Measurements from ENCODE around the gene LARP1.

GRCh38 chr5:154706416-154706815 is 48.8 kb upstream of the LARP1 start:
- TF ChIP-seq, protein P1, sequence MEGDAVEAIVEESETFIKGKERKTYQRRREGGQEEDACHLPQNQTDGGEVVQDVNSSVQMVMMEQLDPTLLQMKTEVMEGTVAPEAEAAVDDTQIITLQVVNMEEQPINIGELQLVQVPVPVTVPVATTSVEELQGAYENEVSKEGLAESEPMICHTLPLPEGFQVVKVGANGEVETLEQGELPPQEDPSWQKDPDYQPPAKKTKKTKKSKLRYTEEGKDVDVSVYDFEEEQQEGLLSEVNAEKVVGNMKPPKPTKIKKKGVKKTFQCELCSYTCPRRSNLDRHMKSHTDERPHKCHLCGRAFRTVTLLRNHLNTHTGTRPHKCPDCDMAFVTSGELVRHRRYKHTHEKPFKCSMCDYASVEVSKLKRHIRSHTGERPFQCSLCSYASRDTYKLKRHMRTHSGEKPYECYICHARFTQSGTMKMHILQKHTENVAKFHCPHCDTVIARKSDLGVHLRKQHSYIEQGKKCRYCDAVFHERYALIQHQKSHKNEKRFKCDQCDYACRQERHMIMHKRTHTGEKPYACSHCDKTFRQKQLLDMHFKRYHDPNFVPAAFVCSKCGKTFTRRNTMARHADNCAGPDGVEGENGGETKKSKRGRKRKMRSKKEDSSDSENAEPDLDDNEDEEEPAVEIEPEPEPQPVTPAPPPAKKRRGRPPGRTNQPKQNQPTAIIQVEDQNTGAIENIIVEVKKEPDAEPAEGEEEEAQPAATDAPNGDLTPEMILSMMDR (IDR thresholded peaks at IDR 0.05 in 2 of 3, conservative IDR thresholded peaks at IDR 0.05 in 1 of 3; ENCODE audit: insufficient read depth in 2 of 3, low read depth in 1 of 3, low read length in 3 of 3): no peak
- TF ChIP-seq ARHGAP35 (IDR thresholded peaks at IDR 0.05; ENCODE audit: partially characterized antibody): no peak
- TF ChIP-seq EZH2 (IDR thresholded peaks at IDR 0.05; ENCODE audit: borderline replicate concordance, low read depth, low read length): no peak
- no peak for TF ChIP-seq ARID2 (IDR thresholded peaks at IDR 0.05)
- no peak for TF ChIP-seq RBBP5 (IDR thresholded peaks at IDR 0.05; ENCODE audit: borderline replicate concordance, insufficient read depth, low read length, poor library complexity, severe bottlenecking)
- TF ChIP-seq, protein P2, sequence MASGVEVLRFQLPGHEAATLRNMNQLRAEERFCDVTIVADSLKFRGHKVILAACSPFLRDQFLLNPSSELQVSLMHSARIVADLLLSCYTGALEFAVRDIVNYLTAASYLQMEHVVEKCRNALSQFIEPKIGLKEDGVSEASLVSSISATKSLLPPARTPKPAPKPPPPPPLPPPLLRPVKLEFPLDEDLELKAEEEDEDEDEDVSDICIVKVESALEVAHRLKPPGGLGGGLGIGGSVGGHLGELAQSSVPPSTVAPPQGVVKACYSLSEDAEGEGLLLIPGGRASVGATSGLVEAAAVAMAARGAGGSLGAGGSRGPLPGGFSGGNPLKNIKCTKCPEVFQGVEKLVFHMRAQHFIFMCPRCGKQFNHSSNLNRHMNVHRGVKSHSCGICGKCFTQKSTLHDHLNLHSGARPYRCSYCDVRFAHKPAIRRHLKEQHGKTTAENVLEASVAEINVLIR (CRISPR knock-in tag; IDR thresholded peaks at IDR 0.05): no peak
- TF ChIP-seq NFRKB (IDR thresholded peaks at IDR 0.05; ENCODE audit: low read depth): no peak
- no peak for TF ChIP-seq SIN3B (IDR thresholded peaks at IDR 0.05; ENCODE audit: low read depth)
- no peak for TF ChIP-seq NFIC (IDR thresholded peaks at IDR 0.05)
- TF ChIP-seq HMGXB4 (CRISPR knock-in tag; IDR thresholded peaks at IDR 0.05): no peak
- no peak for TF ChIP-seq ETV6 (IDR thresholded peaks at IDR 0.05; ENCODE audit: borderline replicate concordance in 1 of 2, low read depth in 2 of 2, low read length in 1 of 2)
- no peak for TF ChIP-seq ETV6 (CRISPR knock-in tag; IDR thresholded peaks at IDR 0.05; ENCODE audit: borderline replicate concordance)
- no peak for TF ChIP-seq ZNF668 (CRISPR knock-in tag; IDR thresholded peaks at IDR 0.05)
- TF ChIP-seq ZNF274 (IDR thresholded peaks at IDR 0.05; ENCODE audit: borderline replicate concordance, low read depth, low read length): no peak
- TF ChIP-seq ELF1 (tag; IDR thresholded peaks at IDR 0.05): no peak
